ENCODE data around the gene ZC3H18.

The ZC3H18 gene

GRCh38 chr16:88584676-88585075 is 14.5 kb downstream of the ZC3H18 start:
- DNase-seq = no peak

GRCh38 chr16:88585269-88585668 is 15.1 kb downstream of the ZC3H18 start:
- no peak for DNase-seq

GRCh38 chr16:88585927-88586581 is 15.9 kb downstream of the ZC3H18 start:
- DNase-seq = no peak

- DNase-seq = no peak
These were observed 17.9 kb downstream of the ZC3H18 start for GRCh38 chr16:88588148-88588547.

- no peak for DNase-seq
These were observed 18.6 kb downstream of the ZC3H18 start for GRCh38 chr16:88588754-88589153.

- no peak for DNase-seq
These were observed 19.2 kb downstream of the ZC3H18 start for GRCh38 chr16:88589441-88589840.

- no peak for DNase-seq
These were observed 21.4 kb downstream of the ZC3H18 start for GRCh38 chr16:88591577-88592021.

- DNase-seq = no peak
These were observed 22.9 kb downstream of the ZC3H18 start for GRCh38 chr16:88593061-88593460.

GRCh38 chr16:88593489-88593888 is 23.3 kb downstream of the ZC3H18 start:
- DNase-seq = no peak

GRCh38 chr16:88593910-88594309 is 23.7 kb downstream of the ZC3H18 start:
- DNase-seq = no peak

GRCh38 chr16:88595101-88595500 is 24.9 kb downstream of the ZC3H18 start:
- no peak for DNase-seq

- DNase-seq = no peak
These were observed 25.7 kb downstream of the ZC3H18 start for GRCh38 chr16:88595921-88596320.

GRCh38 chr16:88596483-88596882 is 26.3 kb downstream of the ZC3H18 start:
- peak; percentile 16 for DNase-seq

GRCh38 chr16:88597856-88598491 is 27.8 kb downstream of the ZC3H18 start:
- no peak for DNase-seq

GRCh38 chr16:88599092-88599733 is 29.0 kb downstream of the ZC3H18 start:
- no peak for DNase-seq

- no peak for DNase-seq
These were observed 29.8 kb downstream of the ZC3H18 start for GRCh38 chr16:88599825-88600538.

- DNase-seq = no peak
These were observed 30.3 kb downstream of the ZC3H18 start for GRCh38 chr16:88600539-88600896.

- DNase-seq = no peak
These were observed 31.3 kb downstream of the ZC3H18 start for GRCh38 chr16:88601313-88602036.

- DNase-seq = no peak
These were observed 31.9 kb downstream of the ZC3H18 start for GRCh38 chr16:88602091-88602490.

- no peak for DNase-seq
These were observed 35.3 kb downstream of the ZC3H18 start for GRCh38 chr16:88605186-88606147.

- no peak for DNase-seq
These were observed 36.0 kb downstream of the ZC3H18 start for GRCh38 chr16:88606148-88606757.
